Activated CD4-positive, alpha-beta T cell treated with anti-CD3 and anti-CD28 coated beads, Interleukin-2, Interleukin-4, amounts not matched to agents 100 ng/mL and 50 ng/mL, durations not matched to agents 16 hours and 8 hours (primary cell): ENCODE data around the gene MYOT.
"Not testable (repeated sequence)": the region's sequence is repeated elsewhere in the genome, so short reads cannot be mapped to it uniquely, and the experiment has no call there.

ENCODE experiments used
- DNase-seq: peaks from one replicate; pipeline ENCODE4 v3.0.0-alpha.2; 2020; ENCODE audit warnings: low spot score

MYOT gene

GRCh38 chr5:137867664-137868063 lies at the start of gene MYOT:
Gene MYOT, plus strand, starts transcription at chr5:137867860. Its CDS starts 2,792 bp downstream, at chr5:137870652.
- no peak for DNase-seq

DNA sequence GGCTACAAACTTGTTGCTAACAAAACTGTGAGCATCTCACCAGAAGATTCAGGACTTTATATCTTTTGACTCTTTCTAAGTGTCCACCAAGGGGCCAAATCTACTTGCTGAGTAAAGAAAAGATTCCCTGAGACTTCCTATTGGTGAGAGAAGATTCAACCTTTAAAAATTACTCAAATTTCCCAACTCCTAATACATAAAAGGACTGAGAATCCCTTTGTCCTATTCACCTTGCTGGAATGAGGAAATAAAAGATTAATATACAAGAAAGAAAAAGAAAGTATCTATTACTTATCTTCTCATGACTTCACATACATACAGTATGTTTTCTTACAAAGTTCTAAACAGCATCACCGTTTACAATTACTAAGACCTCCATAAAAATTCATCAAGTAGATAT lies 47.9 kb upstream of the MYOT start:
- no peak for DNase-seq

GRCh38 chr5:137822158-137822764 lies 45.4 kb upstream of the MYOT start:
- DNase-seq: no peak

- DNase-seq: no peak
These were observed 44.7 kb upstream of the MYOT start for GRCh38 chr5:137822984-137823383.

DNA sequence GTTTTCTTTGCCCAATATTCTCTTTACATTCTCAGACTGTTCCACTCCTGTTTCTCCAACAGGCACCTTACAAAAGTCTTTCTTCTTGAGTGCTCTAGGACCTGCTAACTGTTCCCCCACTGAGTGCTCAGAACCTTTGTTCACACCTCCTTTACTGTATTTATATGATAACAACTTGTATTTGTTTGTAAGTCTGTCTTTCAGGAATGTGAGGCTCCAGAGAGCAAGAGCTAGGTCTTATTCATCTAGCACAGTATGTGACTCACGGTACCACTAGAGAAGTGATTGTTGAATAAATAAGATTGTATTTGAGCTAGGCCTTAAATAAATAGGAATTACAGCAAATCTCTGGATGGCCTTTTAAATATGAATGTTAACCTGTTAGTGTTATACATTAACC lies 42.5 kb upstream of the MYOT start:
- no peak for DNase-seq

DNA sequence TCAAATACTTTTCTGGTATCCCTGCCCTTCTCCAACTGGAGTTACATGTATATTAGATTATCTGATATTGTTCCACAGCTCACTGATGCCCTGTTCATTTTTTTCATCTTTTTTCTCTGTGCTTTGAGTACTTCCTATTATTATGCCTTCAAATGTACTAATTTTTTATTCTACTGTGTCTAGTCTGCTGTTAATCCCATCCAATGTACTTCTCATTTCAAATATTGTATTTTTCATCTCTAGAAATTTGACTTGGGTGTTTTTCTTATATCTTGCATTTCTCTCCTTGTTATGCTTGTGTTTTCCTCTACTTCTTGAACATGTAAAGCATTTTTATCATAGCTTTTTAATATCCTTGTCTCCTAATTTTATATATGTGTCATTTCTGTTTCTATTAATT lies 41.6 kb upstream of the MYOT start:
- no peak for DNase-seq

GRCh38 chr5:137828180-137828579 lies 39.5 kb upstream of the MYOT start:
- no peak for DNase-seq

DNA sequence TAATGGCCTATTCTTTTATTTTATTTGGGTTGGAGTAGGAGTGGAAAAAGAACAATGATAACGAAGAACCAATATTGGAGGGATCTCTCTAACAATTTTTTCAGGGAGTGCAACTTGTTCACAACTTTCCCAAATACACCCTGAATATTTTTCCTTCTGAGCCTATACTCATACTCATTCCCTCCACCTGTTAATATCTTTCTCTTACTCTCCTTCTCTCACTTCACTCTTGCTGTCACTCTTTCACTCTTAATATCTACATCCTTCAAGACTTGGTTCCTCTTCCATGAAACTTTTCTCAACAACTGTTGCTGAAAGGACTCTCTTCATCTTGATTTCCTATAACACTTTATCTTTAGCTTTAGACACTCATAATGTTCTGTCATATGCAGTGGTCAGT lies 39.0 kb upstream of the MYOT start:
- no peak for DNase-seq

GRCh38 chr5:137831105-137831504 lies 36.6 kb upstream of the MYOT start:
- no peak for DNase-seq

GRCh38 chr5:137831526-137831925 lies 36.1 kb upstream of the MYOT start:
- DNase-seq: no peak

- no peak for DNase-seq
These were observed 35.2 kb upstream of the MYOT start for GRCh38 chr5:137832416-137832815.

DNA sequence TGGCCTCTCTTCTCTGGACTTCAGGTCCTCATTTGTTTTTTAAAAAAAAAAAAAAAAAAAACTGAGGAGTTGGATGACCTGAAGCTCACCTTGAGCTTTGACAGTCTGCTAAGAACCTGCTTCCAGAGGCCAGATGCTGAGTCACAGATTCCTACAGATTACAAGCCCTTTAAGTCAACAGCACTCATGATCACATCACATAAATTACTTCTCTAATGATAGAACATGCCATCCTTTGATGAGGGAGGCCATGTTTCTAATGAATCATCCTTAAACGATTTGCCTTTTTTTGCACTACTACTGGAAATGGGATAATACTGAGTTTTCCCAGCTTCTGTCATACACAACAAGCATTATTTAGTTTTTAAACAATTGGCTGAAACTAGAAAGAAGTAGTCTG lies 34.2 kb upstream of the MYOT start:
- no peak for DNase-seq

DNA sequence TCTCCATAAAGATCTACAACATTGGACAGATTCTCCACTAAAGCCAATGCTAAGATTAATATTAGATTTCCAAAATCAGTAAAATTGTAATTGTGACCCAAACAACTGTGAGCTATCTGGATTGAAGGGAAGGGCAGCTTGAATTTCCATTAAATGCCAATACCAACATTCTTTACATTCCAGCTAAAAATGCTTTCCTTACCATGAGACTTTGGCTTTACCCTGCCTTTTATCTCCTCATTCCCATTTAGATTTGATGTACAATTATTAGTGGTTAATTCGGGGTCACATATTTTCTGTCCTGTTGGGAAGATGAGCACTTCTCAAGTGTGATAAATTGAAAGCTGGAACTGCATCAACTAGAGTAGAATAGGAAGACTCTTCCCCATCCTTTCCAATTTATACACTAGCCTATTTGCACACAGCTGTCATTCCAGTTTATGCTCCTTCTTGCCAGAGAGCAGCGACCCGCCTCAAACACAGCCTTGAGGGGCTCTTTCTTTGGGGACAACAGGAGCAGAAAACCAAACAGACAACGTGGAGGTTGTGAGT lies 33.1 kb upstream of the MYOT start:
- DNase-seq: no peak

GRCh38 chr5:137836298-137836697 lies 31.4 kb upstream of the MYOT start:
- no peak for DNase-seq

GRCh38 chr5:137836997-137837396 lies 30.7 kb upstream of the MYOT start:
- no peak for DNase-seq

DNA sequence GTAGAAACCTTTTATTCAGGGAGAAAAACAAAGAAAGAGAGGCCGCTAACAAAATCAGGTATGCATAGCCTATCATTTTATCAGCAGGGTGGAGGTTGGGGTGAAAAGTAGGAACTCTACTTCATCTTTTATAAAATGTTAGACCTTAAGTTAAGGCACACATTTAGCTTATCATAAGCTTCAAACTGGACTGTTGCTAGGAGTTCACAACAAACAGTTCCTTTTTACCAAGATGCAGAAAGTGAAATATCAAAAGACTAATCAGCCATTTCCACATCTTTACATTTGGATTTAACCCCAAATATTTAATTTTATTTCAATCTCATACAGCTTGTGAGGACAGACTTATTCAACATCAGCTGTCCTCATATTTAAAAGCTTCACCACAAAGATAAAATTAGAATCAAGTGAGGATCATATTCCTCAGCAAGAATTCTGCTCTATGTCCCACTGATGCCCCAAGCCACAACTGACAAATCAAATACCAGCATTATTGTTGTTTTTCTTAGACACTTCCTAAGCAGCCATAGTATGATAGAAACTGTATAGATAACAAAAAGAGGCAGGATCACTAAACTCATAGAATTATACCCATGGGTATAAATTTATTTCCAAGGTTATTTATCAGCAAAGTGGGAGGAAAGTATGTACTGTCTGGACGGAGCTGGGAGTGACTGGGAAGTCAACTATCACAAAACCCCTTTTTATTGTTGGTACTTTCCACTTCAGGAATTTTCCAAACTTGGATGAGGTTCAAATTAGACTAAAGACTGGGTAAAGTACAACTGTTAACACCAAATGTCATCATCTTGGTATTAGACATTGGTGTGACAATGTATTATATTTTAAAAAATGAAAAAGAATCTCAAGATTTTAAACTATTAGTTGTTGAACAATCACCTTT lies 29.9 kb upstream of the MYOT start:
- no peak for DNase-seq

- no peak for DNase-seq
These were observed 28.7 kb upstream of the MYOT start for GRCh38 chr5:137838976-137839375.

DNA sequence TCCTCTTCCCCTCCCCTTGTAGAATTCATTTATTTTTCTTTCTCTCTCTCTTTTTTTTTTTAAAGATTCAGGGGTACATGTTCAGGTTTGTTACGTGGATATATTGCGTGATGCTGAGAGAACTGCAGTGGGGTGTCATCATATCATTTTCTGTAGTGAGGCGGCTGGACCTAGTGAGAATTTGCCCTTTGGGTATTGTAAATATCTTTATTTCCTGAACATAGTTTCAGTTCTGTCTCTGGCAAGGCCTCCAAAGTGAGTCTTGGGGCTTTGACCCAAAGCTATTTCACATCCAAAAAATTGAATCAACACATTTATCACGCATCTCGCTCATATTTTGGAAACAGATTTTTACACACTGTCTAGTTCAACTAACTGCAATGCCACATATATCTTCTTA lies 25.4 kb upstream of the MYOT start:
- no peak for DNase-seq

DNA sequence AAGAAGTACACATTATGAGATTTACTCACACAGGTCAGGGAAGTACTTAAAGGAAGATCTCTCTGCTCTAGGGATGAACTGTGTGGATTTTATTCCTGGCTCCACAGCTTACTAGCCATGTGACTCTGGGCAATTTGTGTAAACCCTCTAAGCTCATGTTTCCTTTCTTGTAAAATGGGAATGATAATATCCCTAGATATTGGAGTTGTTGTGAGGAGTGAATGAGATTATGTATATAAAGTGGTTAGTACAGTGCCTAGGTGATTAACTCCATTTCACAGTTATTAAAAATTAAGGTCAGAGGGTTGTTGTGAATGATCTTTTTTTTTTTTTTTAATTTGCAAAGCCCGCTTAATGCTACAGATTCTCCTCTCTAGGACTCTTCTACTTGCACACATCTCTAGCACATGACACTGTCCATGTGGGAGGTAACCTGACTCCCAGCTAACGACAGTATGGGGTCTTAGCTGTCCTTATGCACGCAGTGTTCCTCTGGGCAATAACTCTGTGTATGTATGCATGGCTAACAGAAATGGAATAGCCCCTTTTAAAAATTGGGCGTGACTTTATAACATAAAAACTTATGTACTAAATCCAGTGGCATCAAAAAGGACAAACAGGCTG lies 23.9 kb upstream of the MYOT start:
- no peak for DNase-seq

DNA sequence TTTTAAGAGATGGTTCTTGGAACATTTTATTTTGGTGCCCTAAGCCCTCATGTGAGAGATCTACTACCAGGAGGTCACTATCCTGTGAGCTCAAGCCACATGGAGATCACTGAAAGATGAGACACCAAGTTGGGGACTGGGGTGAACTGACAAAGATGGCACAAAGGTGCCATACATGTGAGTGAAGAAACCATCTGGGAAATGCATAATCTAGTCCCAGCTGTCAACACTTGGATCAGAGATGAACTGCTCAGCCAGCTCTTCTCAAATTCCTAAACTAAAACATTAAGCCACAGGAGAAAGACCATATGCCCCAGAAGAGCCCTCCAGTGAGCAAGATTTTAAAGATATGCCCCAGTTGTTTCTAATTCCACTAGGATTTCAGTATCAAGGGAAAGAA lies 22.2 kb upstream of the MYOT start:
- no peak for DNase-seq

DNA sequence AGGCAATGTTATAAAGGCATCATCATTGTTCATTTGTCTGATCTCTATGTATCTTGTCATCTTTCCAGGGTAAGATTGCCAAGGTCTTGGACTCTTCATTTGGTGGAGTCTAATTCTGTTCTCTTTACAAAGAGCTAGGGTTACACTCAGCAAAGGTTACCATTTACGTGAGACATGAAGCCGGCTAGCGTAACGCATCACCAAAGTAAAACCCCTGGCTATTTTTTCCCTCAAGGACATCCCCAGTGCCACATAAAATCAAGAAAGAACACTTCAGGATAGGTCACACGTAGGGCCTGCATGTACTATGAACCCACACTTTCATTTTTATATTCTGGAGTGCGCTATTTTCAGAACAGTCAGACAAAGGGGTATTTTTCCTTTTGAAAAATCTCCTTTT lies 20.0 kb upstream of the MYOT start:
- no peak for DNase-seq

GRCh38 chr5:137853165-137853564 lies 14.5 kb upstream of the MYOT start:
- DNase-seq: not testable (repeated sequence)

- DNase-seq: no peak
These were observed 11.5 kb upstream of the MYOT start for GRCh38 chr5:137856201-137856600.
